IMR-90 (cell line): ENCODE data around the gene COX8A. TPM values are rescaled to one million over a fixed set of nuclear protein-coding genes. Genes with fewer than 3 reads are reported as not detected.

Experiments used
- ATAC-seq: fragments of 200-7000 bp; cut with Tn5 transposase; 2 replicates; pipeline ENCODE4 v1.9.1; 2020; ENCODE audit warnings: low read depth, mild to moderate bottlenecking, moderate library complexity
- BruUV-seq: library from RNA; stranded (reverse); fragments of 400-500 nt; replicated peaks from 2 replicates; lab custom pipeline; 2021; lab: Mats Ljungman, UMichigan
- CTCF ChIA-PET: fragments of 300-600 bp; formaldehyde crosslinking; extraction: SDS; loops from one replicate; lab custom pipeline; 2021; ENCODE audit warnings: antibody characterized with exemption; lab: Yijun Ruan, JAX
- POLR2A ChIA-PET: fragments of 300-600 bp; sonication (Branson Sonifier 250); formaldehyde crosslinking; loops from one replicate; lab custom pipeline; 2022; ENCODE audit warnings: antibody characterized with exemption; ENCODE audit not compliant: unreplicated experiment; lab: Charles Lee
- DNase-seq: peaks from one replicate; pipeline ENCODE4 v3.0.0; 2013
- H2AFZ ChIP-seq: replicated peaks from 2 replicates; pipeline ENCODE3; 2013; ENCODE audit warnings: low read length, mild to moderate bottlenecking; ENCODE audit not compliant: poor library complexity
- H2AK5ac ChIP-seq: 2 replicates; pipeline ENCODE4 v1.6.1; 2013; ENCODE audit warnings: low read depth, low read length, inconsistent platforms
- H2AK9ac ChIP-seq: replicated peaks from 2 replicates; pipeline ENCODE3; 2013; ENCODE audit warnings: mild to moderate bottlenecking, low read depth, low read length, moderate library complexity; ENCODE audit not compliant: poor library complexity
- H2BK120ac ChIP-seq: 2 replicates; pipeline ENCODE4 v1.6.1; 2013; ENCODE audit warnings: low read depth, low read length, inconsistent platforms
- H2BK15ac ChIP-seq: 3 replicates; pipeline ENCODE4 v1.6.1; 2013; ENCODE audit warnings: low read depth, low read length, inconsistent platforms
- H2BK20ac ChIP-seq: 2 replicates; pipeline ENCODE4 v1.6.1; 2013; ENCODE audit warnings: low read depth, mild to moderate bottlenecking, inconsistent platforms, low read length, moderate library complexity
- H2BK5ac ChIP-seq: 2 replicates; pipeline ENCODE4 v1.6.1; 2013; ENCODE audit warnings: mild to moderate bottlenecking, low read depth, low read length, inconsistent platforms; ENCODE audit not compliant: poor library complexity, severe bottlenecking
- H3K14ac ChIP-seq: replicated peaks from 2 replicates; pipeline ENCODE4 v1.6.1; 2013; ENCODE audit warnings: low read depth, low read length, inconsistent platforms
- H3K18ac ChIP-seq: 2 replicates; pipeline ENCODE4 v1.6.1; 2013; ENCODE audit warnings: low read depth, low read length, control low read depth
- H3K23ac ChIP-seq: 2 replicates; pipeline ENCODE4 v1.6.1; 2013; ENCODE audit warnings: low read depth, low read length, inconsistent platforms
- H3K27ac ChIP-seq: 2 replicates; pipeline ENCODE4 v1.5.1; 2013; ENCODE audit warnings: mild to moderate bottlenecking, control low read depth, low read length; ENCODE audit not compliant: insufficient read depth
- H3K27me3 ChIP-seq: 2 replicates; pipeline ENCODE4 v1.6.1; 2013; ENCODE audit warnings: low read length; ENCODE audit not compliant: control insufficient read depth, insufficient read depth
- H3K36me3 ChIP-seq: 2 replicates; pipeline ENCODE4 v1.6.1; 2013; ENCODE audit warnings: low read length, mixed read lengths; ENCODE audit not compliant: control insufficient read depth, insufficient read depth
- H3K4ac ChIP-seq: 2 replicates; pipeline ENCODE4 v1.6.1; 2013; ENCODE audit warnings: low read depth, low read length, inconsistent platforms
- H3K4me1 ChIP-seq: 2 replicates; pipeline ENCODE4 v1.6.1; 2013; ENCODE audit warnings: low read length, mixed read lengths; ENCODE audit not compliant: control insufficient read depth, insufficient read depth
- H3K4me2 ChIP-seq: 2 replicates; pipeline ENCODE4 v1.6.1; 2013; ENCODE audit warnings: low read depth, mild to moderate bottlenecking, control low read depth, low read length, moderate library complexity
- H3K4me3 ChIP-seq: 2 replicates; pipeline ENCODE4 v1.5.1; 2013; ENCODE audit warnings: low read depth, mild to moderate bottlenecking, control low read depth, low read length, moderate library complexity; ENCODE audit not compliant: insufficient read depth
- H3K56ac ChIP-seq: 2 replicates; pipeline ENCODE4 v1.6.1; 2013; ENCODE audit warnings: low read length, inconsistent platforms; ENCODE audit not compliant: insufficient read depth; ENCODE audit errors: extremely low read depth
- H3K79me1 ChIP-seq, 2 experiments: 2 replicates each; pipeline ENCODE4 v1.6.1; 2013; ENCODE audit warnings: low read length in 2 of 2, inconsistent platforms in 1 of 2, low read depth in 1 of 2
- H3K9ac ChIP-seq: 2 replicates; pipeline ENCODE4 v1.6.1; 2013; ENCODE audit warnings: low read depth, low read length, control low read depth
- H3K9me1 ChIP-seq: 2 replicates; pipeline ENCODE4 v1.6.1; 2013; ENCODE audit warnings: low read length, inconsistent platforms; ENCODE audit not compliant: insufficient read depth
- H3K9me3 ChIP-seq: 2 replicates; pipeline ENCODE4 v1.6.1; 2013; ENCODE audit warnings: low read length; ENCODE audit not compliant: control insufficient read depth, insufficient read depth
- H4K20me1 ChIP-seq: 2 replicates; pipeline ENCODE4 v1.6.1; 2013; ENCODE audit warnings: low read length, inconsistent platforms; ENCODE audit not compliant: insufficient read depth
- H4K5ac ChIP-seq: 2 replicates; pipeline ENCODE4 v1.6.1; 2013; ENCODE audit warnings: mild to moderate bottlenecking, low read depth, low read length, control low read depth
- H4K8ac ChIP-seq, 2 experiments: 2 replicates each; pipeline ENCODE4 v1.6.1; 2013; ENCODE audit warnings: low read depth in 2 of 2, low read length in 2 of 2, control low read depth in 1 of 2, inconsistent platforms in 1 of 2
- H4K91ac ChIP-seq: 2 replicates; pipeline ENCODE4 v1.6.1; 2013; ENCODE audit warnings: low read depth, low read length, inconsistent platforms; ENCODE audit not compliant: insufficient read depth
- CEBPB ChIP-seq: IDR thresholded peaks from 2 replicates; pipeline ENCODE4 v1.6.1; 2012; ENCODE audit warnings: low read depth, low read length, improper control_type of control experiment
- FOS ChIP-seq: fragments of 150-350 bp; IDR thresholded peaks from 2 replicates; pipeline ENCODE4 v1.6.1; 2016; ENCODE audit warnings: low read depth, low read length
- MXI1 ChIP-seq: IDR thresholded peaks from 2 replicates; pipeline ENCODE4 v1.6.1; 2012; ENCODE audit warnings: low read depth, mild to moderate bottlenecking, low read length, moderate library complexity, borderline replicate concordance
- NFE2L2 ChIP-seq: fragments of 150-350 bp; IDR thresholded peaks from 2 replicates; pipeline ENCODE4 v1.6.1; 2016; ENCODE audit warnings: low read depth, mild to moderate bottlenecking, low read length
- POLR2A ChIP-seq: IDR thresholded peaks from 2 replicates; pipeline ENCODE4 v1.6.1; 2012; ENCODE audit warnings: mild to moderate bottlenecking, low read depth, low read length
- RCOR1 ChIP-seq: IDR thresholded peaks from 2 replicates; pipeline ENCODE4 v1.6.1; 2012; ENCODE audit warnings: mild to moderate bottlenecking, low read length, improper control_type of control experiment; ENCODE audit not compliant: insufficient replicate concordance
- SMC3 ChIP-seq: fragments of 150-350 bp; IDR thresholded peaks from 2 replicates; pipeline ENCODE4 v1.6.1; 2016; ENCODE audit warnings: low read depth, mild to moderate bottlenecking, antibody characterized with exemption, low read length, moderate library complexity
- WGBS, 2 experiments: methylation state at CpG; one replicate each; pipeline versions ENCODE4 v1.1.5 to v1.1.7; 2013; ENCODE audit warnings: missing lambda C conversion rate in 2 of 2; ENCODE audit not compliant: insufficient read length in 1 of 2; ENCODE audit errors: extremely low coverage in 2 of 2; 5-methylcytosine and 5-hydroxymethylcytosine counted together
- dilution Hi-C: fragments of 300-500 bp; cut with HindIII; formaldehyde crosslinking; loops from one replicate; pipeline ENCODE4 v1.14.3; 2018; ENCODE audit warnings: low sequenced_read_pairs; ENCODE audit not compliant: unreplicated experiment
- in situ Hi-C: fragments of 300-500 bp; cut with MboI; formaldehyde crosslinking; loops from 3 replicates; pipeline ENCODE4 v1.14.3; 2019; ENCODE audit warnings: low sequenced_read_pairs, inconsistent platforms, mixed read lengths
- intact Hi-C: fragments of 100-400 bp; cut with micrococcal nuclease; formaldehyde crosslinking; loops from 2 replicates; pipeline ENCODE4 v1.10.0; 2022
- polyA plus RNA-seq, 3 experiments: library from polyadenylated mRNA; depleted of rRNA; stranded (reverse); fragments of >200 nt; gene quantifications; 2 replicates each; pipeline ENCODE4 v1.2.3, GENCODE V29; 2012; ENCODE audit warnings: low replicate concordance in 1 of 3
- total RNA-seq: library from RNA; depleted of rRNA; stranded (reverse); fragments of >200 nt; gene quantifications from 2 replicates; pipeline ENCODE4 v1.2.3, GENCODE V29; 2012

COX8A gene
- total and polyA plus RNA-seq, 2 of the 4 experiments (the other 2 are of a cell fraction), result 250 to 598 TPM

- no peak for TF ChIP-seq POLR2A
- TF ChIP-seq MXI1, result no peak
Observed at GRCh38 chr11:63945477-63946163, 28.8 kb upstream of the COX8A start (continued).

- no peak overlapping the region for H2AK5ac ChIP-seq
- no peak overlapping the region for H2AK9ac ChIP-seq
- no peak for TF ChIP-seq NFE2L2
- no peak for TF ChIP-seq FOS
- TF ChIP-seq SMC3, result no peak
- no peak for TF ChIP-seq RCOR1
- no peak for TF ChIP-seq CEBPB
- ChIA-PET POLR2A (no interaction called here), CTCF (interaction anchor here (1.1 kb wide), 1 partner anchor 17 kb away, joined by 4 read pairs; no protein-coding TSS in a partner anchor)
- H3K27ac ChIP-seq, result no peak overlapping the region
- ATAC-seq (no peak), DNase-seq (no peak)
- in situ Hi-C loops, result no loop called here
- no peak overlapping the region for H3K4me3 ChIP-seq
- no peak overlapping the region for H4K8ac ChIP-seq
- no peak overlapping the region for H2BK20ac ChIP-seq
- no TSS peak for BruUV-seq
- H3K23ac ChIP-seq, result no peak overlapping the region
- no peak overlapping the region for H3K14ac ChIP-seq
- H2BK5ac ChIP-seq, result no peak overlapping the region
- no peak overlapping the region for H3K56ac ChIP-seq
- peaks cover 0 to 9% of the 10 kb centered on the region in 2 experiments; a peak in 3 of 4 replicates for H3K79me1 ChIP-seq
- no peak overlapping the region for H3K18ac ChIP-seq
- peaks cover 45% of the 10 kb centered on the region for H3K36me3 ChIP-seq
- H3K9me1 ChIP-seq, result peaks cover 5% of the 10 kb centered on the region; the same call in 1 of the 2 replicates
- no peak overlapping the region for H2BK120ac ChIP-seq
- H4K5ac ChIP-seq, result no peak overlapping the region
- H2BK15ac ChIP-seq, result no peak overlapping the region
- intact Hi-C loops, result no loop called here
- no peaks in the 10 kb centered on the region for H3K27me3 ChIP-seq
- H3K9me3 ChIP-seq, result no peaks in the 10 kb centered on the region
- H3K4me2 ChIP-seq, result no peak overlapping the region
- H2AFZ ChIP-seq, result no peak overlapping the region
- H4K20me1 ChIP-seq, result no peaks in the 10 kb centered on the region
- no peak overlapping the region for H4K91ac ChIP-seq
- WGBS, 2 experiments, result 80% methylated on average over 13 of the region's 20 CpGs; no CpG with 5 or more reads in 1 of the 2 experiments
- no peak overlapping the region for H3K4ac ChIP-seq
- H3K9ac ChIP-seq, result no peak overlapping the region
- dilution Hi-C loops, result no loop called here
- H3K4me1 ChIP-seq, result no peaks in the 10 kb centered on the region
Observed at GRCh38 chr11:63951779-63952536, 22.5 kb upstream of the COX8A start.
